Activated T-cell treated with anti-CD3 and anti-CD28 coated beads, Interleukin-2, amount 50 U/mL, for 1 hour (primary cell): ENCODE measurements around the gene ETS1.
"Not testable (repeated sequence)": the region's sequence is repeated elsewhere in the genome, so short reads cannot be mapped to it uniquely, and the experiment has no call there.

ENCODE experiments used
- DNase-seq: peaks from one replicate; pipeline ENCODE4 v3.0.0-alpha.2; 2020

The ETS1 gene

GRCh38 chr11:128455766-128456165, 131.6 kb downstream of the ETS1 start:
- DNase-seq: no peak

GRCh38 chr11:128453444-128454336, 133.7 kb downstream of the ETS1 start:
- no peak for DNase-seq

GRCh38 chr11:128451652-128452470, 135.5 kb downstream of the ETS1 start:
- DNase-seq: no peak

- no peak for DNase-seq
These were observed 136.3 kb downstream of the ETS1 start for GRCh38 chr11:128450882-128451651.

DNA sequence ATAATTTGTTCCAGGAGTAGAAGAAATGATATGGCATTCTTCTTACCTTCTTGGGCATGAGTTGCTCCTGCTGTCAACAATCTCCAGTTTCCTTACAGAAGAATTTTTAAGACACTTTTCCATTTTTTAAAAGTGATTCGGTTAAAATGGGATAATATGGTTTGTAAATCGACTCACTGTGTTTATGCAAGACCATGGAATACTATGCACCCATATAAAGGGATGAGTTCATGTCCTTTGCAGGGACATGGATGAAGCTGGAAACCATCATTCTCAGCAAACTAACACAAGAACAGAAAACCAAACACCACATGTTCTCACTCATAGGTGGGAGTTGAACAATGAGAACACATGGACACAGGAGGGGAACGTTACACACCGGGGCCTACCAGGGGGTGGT, 136.9 kb downstream of the ETS1 start:
- not testable (repeated sequence) for DNase-seq

GRCh38 chr11:128448981-128449713, 138.2 kb downstream of the ETS1 start:
- no peak for DNase-seq

GRCh38 chr11:128448200-128448886, 139.0 kb downstream of the ETS1 start:
- no peak for DNase-seq

DNA sequence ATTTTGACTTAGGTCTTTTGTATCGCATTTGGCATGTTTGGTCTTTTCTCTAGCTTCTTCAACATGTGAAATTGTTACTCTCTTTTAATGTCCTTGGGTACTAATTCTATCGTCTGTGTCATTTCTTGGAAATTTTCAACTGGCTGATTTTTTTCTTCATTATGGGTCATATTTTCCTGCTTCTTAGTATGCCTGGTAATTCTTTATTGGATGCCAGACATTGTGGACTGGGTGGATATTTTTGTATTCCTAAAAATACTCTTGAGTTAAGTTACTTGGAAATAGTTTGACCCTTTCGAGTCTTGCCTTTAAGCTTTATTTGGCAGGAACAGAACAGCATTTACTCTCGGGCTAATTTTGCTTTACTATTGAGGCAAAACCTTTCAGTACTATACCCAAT, 140.1 kb downstream of the ETS1 start:
- no peak for DNase-seq

- DNase-seq: not testable (repeated sequence)
These were observed 141.4 kb downstream of the ETS1 start for GRCh38 chr11:128445921-128446320.

GRCh38 chr11:128437136-128437535, 150.2 kb downstream of the ETS1 start:
- DNase-seq: no peak

GRCh38 chr11:128434818-128435217, 152.5 kb downstream of the ETS1 start:
- DNase-seq: no peak

DNA sequence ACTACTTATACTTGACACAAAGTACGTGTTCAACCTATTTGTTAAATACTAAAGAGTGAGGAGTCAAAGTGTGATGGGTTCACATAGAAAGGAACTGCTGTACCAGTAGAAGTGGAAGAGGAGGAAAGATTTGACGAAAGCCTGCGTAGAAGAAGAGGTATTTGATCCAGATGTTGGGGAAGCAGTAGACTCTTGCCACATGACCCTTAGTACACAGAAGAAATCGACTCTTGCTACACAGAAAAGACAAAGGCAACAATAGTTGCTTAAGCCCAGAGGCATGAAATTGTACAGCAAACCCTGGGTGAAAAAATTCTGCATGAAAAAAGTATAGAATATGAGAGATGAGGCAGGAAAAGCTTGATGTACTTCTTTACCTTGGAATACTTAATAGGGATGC, 152.9 kb downstream of the ETS1 start:
- no peak for DNase-seq

DNA sequence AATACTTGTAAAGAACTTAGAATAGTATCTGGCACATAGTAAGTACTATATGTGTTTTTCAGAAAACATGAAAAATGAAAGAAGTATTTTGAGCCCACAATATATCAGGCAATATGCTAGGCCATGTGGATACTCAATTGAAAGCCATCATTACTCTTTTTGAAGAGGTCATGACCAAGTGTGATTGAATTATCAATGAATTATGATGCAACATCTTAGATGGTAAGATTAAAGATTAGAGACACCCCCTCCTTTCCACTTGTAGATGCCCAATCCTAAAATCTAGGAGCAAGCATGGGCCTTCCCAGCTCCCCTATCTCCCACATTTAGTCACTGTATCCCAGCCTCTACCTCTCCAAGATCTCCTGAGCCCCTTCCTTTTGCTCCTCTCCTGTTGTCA, 154.4 kb downstream of the ETS1 start:
- no peak for DNase-seq

DNA sequence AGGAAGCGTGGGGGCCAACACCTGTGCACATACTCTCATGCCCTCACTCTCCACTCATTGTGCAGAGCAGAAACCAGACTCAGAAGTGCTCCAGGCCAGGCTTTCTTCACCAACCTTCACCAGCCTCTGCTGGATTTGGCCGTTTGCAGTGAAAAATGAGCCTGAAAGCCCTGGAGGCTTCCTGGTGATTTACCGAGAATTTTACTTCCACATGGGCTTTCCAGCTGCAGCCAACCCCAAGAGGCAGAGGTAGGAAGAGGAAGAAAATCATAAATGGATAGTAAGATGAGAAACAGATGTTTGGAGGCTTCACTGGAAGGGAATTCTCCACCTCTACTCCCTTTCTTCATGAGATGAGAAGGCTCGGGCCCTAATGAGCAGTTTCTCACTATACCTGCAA, 155.4 kb downstream of the ETS1 start:
- no peak for DNase-seq

DNA sequence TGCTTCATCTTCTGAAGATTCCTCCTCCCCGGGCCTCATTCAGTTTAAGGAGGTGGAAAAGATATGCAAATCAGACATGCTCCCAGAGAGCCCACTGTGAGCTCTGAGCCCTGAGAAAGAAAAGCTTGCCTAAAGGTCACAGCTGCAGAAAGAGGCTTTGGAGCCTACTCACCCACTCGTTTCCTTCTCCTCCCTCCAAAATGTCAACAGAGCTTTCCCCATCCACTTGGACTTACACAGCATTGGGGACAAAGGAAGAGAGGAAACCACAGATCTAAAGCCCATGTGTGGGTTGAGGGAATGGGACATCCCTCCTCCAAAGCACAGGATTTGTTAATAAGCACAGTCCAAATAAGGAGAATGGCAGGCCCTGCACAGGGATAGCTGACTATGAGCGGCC, 158.4 kb downstream of the ETS1 start:
- DNase-seq: no peak

DNA sequence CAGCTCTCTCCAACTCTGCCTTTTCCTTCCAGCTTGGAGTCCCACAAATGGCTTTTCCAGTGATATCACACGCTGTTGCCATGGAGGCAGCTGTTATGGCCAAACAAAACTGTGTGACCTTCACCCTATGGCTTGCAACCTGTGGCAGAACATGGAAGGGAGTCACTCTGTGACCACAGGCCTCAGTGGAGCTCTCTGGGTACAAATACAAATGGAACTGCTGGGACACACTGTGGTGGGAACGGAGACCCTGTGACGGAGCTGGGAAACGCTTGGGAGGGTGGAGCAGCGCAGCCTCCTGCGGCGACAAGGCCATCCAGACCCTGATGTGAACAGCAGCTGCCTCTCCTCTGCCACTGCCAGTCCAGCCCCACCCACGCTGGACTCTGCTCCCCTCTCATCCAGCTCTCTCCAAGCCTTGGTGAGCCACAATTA, 162.5 kb downstream of the ETS1 start:
- no peak for DNase-seq

DNA sequence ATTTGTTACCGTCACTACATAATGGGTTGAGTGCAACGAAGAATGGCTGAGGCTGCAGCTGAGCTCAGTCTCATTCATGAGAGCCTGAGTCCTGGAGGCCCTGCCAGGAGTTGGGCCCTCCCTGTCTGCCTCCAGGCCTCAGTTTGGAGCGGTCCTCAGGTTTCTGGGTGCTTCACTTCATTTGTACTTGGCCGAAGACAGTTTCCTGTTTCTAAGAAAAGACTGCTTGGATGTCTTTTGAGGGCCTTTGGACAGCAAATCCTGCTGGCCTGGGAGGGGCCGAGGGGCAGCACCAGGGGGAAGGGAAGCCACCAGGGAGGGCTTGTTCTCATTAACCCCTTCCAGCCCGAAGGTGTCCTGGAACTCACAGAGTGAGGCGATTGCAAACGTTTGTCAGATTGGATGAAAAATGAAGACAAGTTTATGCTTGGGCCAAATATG, 163.1 kb downstream of the ETS1 start:
- no peak for DNase-seq

DNA sequence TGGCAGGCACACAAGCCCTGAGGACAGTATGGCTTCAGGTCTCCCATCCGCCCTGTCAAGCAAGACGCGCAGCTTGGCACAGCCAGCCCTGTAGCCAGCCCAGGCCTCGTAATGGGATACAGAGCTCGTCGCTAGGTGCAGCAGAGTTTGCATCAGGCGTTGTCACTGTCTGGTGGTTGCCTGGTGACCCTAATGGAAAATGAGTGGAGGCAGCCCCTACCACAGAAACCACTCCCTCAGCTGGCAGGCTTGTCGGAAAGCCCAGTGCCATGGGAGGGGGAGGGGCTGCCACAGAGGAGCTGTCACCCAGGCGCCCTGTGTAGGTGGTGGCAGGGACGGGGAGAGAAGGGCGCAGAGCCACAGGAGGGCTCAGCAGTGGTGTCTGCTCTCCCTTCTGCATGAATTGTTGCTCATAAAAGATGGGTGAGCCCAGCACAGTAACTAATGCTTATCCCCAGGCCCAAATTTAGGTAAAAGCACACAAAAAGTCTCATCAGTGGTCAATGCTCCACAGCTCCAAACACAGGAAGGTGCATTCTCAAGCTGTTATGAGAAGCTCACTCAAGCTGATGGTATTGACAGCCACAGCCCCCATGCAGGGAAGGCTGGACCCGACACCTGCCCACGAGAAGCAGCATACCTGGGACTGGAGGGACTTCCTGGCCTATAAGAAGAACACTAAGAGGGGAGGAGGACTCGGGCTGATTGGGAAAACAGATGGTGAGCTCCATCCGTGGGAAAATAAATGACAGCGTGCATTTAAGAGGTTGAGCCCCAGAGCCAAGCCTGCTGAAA, 164.6 kb downstream of the ETS1 start:
- peak; percentile 87 for DNase-seq

- no peak for DNase-seq
These were observed 165.6 kb downstream of the ETS1 start for GRCh38 chr11:128421577-128422330.

DNA sequence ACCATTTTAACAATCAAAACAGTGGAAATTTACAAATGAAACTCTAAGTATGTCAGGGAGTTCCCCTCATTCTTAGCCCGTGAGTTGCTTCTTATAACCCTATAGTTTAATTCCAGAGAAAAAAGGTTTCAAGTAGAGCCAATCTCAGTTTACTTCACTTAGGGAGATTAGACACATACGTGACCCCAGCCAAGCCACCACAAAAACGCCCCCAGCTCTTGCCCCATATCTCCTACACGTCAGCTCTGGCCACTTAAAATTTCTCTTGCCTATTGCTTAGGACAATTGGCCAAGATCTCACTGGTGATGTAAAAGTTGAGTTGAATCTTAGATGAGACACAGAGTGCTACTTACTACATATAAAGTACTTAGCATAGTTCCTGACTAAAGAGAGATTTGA, 166.4 kb downstream of the ETS1 start:
- DNase-seq: no peak
